Retina (tissue), 1 donor: ENCODE measurements around the gene ANKS1B.
A peak's percentile ranks its signal among the peaks of the same experiment; 100 is the strongest.

Experiments
- DNase-seq: peaks from one replicate; pipeline ENCODE4 v3.0.0-alpha.2; 2016

The ANKS1B gene

DNA sequence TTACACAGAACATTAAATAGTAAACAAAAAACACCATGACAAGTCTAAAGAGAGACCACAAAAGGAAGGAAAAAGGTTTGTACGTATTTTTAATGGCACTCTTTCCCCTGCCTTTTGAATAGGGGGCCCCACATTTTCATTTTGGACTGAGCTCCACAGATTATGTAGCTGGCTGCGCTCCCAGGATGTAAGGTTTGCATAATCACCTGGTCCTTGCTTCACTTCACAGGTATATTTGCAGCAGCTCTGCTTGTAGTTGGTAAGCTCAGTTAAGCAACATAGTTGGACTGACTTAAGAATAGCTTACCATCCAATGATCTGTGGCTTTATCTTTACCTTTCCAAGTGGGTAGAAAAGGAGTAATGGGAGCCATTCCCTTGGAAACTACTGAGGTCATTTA lies 885.0 kb downstream of the ANKS1B start:
- no peak for DNase-seq

DNA sequence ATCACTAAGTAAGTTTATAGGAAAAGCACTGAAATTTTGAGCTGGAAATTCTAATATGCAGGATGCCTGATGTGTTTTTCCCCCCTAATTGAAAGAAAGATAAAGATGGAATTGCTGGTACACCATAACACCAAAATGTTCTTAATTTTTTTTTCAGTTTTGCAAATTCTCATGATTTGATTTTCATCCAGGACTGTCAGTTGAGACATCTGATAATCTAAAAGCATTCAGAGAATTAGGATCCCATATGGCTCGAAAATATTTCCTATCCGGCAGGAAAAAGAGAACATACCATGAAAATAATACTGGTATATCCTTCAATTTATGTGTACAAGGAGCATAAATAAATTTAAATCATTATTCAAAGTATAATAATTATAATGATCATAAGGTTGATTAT lies 887.6 kb downstream of the ANKS1B start:
- no peak for DNase-seq

GRCh38 chr12:99093166-99093565 lies 891.6 kb downstream of the ANKS1B start:
- no peak for DNase-seq

DNA sequence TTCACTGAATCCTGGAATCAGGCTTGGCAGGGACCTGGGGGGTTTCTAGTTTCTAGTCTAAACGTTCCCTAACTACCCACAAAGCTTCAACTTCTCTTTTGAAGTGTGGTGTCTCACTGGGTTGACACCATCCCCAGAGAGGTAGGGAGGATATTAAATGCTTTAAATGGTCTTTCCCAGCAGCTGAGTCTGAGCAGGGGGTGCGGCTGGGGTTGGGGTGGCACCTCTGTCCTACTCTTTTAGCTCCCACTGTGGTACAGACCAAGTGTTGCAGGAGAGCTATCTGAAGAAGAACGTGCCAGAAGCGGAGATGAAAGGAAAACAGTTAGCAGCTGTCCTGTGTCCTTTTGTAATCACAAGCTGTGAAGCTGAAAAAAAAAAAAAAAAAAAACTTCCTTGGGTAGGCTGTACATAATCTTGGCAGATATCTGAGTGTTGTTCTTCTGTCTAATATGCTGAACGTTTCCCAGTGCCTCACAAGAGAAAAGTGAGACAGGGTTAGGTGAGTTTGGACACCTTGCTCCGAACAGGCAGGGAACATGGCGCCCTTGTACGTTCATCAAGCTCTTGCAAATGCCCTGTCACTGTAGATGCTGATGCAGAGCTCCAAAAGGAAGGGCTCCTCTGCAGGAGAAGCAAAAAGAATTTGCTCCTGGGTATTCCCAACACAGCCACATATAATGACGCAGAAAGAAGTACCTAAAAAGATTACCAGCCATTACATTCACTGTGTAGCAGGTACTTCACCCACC lies 892.5 kb downstream of the ANKS1B start:
- DNase-seq = no peak

GRCh38 chr12:99087278-99087677 lies 897.5 kb downstream of the ANKS1B start:
- DNase-seq = no peak

- DNase-seq = no peak
Observed at GRCh38 chr12:99079811-99080210, 904.9 kb downstream of the ANKS1B start.

- DNase-seq = no peak
Observed at GRCh38 chr12:99068993-99069747, 915.6 kb downstream of the ANKS1B start.

DNA sequence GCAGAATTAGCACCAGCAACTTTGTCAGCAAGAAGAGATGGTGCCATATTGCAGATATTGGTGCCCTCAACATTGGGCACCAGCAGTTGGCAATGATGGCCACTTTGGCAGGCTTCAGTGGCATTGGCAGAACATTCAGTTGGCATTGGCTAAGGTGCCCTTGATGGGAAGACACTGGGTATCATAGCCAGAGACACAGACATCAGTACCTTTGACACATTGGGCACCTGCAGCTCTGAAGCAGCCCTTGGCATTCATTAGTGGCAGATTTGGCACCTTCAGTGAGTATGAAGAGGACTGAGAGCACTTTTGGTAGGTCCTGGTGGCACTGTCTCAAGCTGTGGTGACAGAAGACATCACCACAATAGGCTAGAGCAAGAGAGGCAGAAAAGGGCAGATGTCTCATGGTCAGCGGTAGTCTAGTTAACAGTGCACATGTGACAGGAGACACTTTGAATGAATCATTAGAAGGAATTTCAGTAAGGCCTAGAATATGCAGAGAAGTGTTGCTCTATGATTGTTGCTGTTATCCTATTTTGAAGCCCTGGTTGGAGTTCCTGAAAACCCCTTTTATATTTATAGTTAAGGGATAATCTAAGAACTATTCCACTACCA lies 917.5 kb downstream of the ANKS1B start:
- DNase-seq = no peak

GRCh38 chr12:99066726-99067125 lies 918.0 kb downstream of the ANKS1B start:
- no peak for DNase-seq

GRCh38 chr12:99063182-99063581 lies 921.6 kb downstream of the ANKS1B start:
- DNase-seq = no peak

DNA sequence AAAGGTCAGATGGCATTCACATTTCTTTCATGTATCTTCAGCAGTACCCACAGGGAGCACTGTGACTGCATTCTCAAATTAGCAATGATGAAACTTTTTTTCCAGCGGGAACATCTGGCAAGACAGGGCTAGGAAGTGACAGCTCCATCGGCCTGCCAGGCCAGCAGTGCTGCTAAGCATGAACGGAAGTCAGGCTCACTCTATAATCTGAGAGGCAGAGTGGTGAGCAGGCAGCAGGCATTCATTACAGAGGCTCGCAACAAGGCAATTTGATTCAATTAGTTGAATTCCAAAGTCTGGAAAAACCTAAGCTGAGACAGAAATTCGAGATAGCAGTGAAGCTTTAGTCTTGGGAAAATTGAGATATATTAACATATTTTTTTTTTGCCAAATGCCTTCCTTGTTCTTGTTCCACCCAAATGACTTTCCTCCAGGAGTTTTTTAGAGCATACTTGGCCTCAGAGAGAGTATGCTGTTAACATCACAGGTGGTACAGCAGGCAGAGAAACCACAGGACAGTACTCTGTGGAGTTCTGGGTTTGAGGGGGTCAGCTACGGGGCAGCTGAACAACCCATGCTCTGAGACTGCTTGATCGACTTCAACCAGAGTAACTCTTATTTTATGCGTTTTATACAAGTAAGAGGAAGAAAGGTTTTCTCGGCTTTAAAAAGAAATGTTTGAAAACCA lies 924.8 kb downstream of the ANKS1B start:
- DNase-seq = peak; percentile 32

GRCh38 chr12:99057670-99058069 lies 927.1 kb downstream of the ANKS1B start:
- DNase-seq = no peak

DNA sequence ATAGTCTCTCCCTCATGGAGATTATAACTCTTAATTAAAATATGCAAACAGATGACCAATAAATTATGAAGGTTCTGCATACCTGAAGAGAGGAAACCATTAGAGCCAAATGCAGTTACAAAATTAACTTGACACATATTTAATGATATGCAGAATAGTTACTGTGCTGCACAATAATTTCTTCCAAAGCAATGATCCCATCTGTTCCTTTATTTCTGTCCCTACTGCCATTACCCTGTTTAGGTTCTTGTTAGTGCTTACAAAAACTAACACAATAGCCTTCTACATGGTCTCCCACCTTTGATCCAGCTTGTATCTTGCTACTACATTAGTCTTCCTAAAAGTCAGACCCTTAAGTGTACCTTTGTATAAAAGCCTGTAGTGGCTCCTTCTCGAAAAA lies 928.5 kb downstream of the ANKS1B start:
- DNase-seq = no peak

- no peak for DNase-seq
Observed at GRCh38 chr12:99055299-99055698, 929.4 kb downstream of the ANKS1B start.

GRCh38 chr12:99054601-99055128 lies 930.1 kb downstream of the ANKS1B start:
- DNase-seq = no peak

GRCh38 chr12:99053616-99054362 lies 930.9 kb downstream of the ANKS1B start:
- DNase-seq = no peak

DNA sequence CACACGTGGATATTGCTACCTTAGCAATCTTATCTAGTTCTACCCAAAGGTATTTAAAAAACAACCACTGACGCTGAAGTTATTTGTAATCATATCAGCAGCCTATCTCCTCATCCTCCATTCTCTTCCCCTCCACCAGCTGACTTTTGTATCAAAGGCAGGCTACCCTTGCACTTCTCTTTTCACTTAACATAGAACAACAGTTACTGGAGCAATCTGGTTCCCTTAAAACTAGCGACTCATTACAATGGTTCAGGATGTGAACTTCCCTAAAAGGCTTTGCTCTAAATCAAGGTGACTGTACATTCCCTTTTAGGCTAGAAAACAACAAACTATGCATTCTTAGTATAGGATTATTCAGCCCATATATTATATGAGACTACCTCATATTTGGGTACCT lies 935.0 kb downstream of the ANKS1B start:
- DNase-seq = no peak

DNA sequence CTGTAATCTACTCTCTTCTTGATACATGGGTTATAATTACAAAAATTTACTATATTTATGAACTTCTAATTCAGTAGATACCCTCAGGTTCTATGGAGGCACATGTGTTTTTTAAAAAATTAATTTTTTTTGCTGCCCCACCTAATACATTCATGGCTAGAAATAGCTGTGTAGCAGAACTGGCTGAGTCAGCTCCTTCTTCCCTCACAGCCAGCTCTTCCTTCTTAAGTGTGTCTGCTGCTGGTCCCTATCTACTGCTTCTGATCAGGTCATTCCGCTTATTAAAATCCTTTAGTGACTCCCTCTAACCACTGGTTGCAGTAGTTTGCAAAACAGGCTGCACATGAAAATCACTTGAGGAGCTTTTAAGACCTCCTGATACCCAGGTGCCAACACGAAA lies 939.6 kb downstream of the ANKS1B start:
- DNase-seq = no peak

- DNase-seq = peak; percentile 65
Observed at GRCh38 chr12:99043319-99043914, 941.3 kb downstream of the ANKS1B start.

DNA sequence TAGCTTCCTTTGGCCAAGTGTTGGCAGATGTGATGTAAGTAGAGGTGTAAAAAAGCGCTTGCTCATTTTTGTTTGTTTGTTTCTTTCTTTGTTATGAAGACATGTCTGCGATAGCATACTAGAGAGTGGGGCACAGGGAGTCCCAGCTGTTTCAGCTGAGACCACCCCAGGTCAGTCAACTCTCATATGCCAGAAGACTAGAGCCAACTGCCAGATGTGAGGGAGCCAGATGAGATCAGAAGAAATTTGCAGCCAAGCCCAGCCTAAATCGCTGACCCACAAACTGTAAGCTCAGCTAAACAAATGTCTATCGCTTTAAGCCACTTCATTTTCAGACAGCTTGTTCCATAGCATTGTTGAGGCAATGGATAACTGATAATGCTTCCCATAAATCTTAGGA lies 942.5 kb downstream of the ANKS1B start:
- DNase-seq = no peak

GRCh38 chr12:99039367-99040120 lies 945.2 kb downstream of the ANKS1B start:
- no peak for DNase-seq
